Measurements from ENCODE around the gene IFITM1.
"Not testable (repeated sequence)": the region's sequence is repeated elsewhere in the genome, so short reads cannot be mapped to it uniquely, and the experiment has no call there.

IFITM1 gene

DNA sequence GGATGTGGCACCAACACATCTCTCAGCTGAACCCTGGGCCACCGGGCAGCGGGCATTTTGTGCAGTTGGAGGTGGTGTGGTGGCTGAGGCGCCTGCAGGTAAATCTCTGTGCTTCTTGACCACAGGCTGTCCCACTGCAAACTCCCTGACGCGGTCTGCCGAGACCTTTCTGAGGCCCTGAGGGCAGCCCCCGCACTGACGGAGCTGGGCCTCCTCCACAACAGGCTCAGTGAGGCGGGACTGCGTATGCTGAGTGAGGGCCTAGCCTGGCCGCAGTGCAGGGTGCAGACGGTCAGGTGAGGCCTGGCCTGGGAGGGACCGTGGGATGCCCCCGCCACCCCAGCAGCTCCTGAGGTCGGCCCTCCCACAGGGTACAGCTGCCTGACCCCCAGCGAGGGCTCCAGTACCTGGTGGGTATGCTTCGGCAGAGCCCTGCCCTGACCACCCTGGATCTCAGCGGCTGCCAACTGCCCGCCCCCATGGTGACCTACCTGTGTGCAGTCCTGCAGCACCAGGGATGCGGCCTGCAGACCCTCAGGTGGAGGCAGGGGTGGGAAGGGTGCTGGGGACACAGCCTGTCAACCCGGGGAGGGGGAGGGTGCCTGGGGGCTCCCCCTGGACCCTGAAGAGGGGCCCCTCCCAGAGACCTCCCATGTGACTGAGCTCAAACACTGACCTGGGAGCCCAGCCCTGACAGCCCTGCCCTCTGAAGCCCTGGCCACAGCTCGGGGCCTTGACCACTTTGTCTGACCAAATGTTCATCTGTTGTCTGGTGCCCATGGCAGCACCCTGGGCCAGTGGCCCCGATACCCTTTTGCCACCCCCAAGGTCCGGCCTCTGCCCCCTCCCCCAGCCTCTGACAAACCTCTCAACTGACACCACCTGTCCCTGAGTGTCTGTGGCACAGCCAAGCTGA, 29.5 kb upstream of the IFITM1 start:
- TF ChIP-seq, protein P1, sequence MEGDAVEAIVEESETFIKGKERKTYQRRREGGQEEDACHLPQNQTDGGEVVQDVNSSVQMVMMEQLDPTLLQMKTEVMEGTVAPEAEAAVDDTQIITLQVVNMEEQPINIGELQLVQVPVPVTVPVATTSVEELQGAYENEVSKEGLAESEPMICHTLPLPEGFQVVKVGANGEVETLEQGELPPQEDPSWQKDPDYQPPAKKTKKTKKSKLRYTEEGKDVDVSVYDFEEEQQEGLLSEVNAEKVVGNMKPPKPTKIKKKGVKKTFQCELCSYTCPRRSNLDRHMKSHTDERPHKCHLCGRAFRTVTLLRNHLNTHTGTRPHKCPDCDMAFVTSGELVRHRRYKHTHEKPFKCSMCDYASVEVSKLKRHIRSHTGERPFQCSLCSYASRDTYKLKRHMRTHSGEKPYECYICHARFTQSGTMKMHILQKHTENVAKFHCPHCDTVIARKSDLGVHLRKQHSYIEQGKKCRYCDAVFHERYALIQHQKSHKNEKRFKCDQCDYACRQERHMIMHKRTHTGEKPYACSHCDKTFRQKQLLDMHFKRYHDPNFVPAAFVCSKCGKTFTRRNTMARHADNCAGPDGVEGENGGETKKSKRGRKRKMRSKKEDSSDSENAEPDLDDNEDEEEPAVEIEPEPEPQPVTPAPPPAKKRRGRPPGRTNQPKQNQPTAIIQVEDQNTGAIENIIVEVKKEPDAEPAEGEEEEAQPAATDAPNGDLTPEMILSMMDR (IDR thresholded peaks at IDR 0.05; ENCODE audit: insufficient read depth, low read depth, low read length, missing control alignments), result no peak
- no peak for DNase-seq (ENCODE audit: low read depth)
- no peak overlapping the region for H3K4me3 ChIP-seq (ENCODE audit: low read length)

DNA sequence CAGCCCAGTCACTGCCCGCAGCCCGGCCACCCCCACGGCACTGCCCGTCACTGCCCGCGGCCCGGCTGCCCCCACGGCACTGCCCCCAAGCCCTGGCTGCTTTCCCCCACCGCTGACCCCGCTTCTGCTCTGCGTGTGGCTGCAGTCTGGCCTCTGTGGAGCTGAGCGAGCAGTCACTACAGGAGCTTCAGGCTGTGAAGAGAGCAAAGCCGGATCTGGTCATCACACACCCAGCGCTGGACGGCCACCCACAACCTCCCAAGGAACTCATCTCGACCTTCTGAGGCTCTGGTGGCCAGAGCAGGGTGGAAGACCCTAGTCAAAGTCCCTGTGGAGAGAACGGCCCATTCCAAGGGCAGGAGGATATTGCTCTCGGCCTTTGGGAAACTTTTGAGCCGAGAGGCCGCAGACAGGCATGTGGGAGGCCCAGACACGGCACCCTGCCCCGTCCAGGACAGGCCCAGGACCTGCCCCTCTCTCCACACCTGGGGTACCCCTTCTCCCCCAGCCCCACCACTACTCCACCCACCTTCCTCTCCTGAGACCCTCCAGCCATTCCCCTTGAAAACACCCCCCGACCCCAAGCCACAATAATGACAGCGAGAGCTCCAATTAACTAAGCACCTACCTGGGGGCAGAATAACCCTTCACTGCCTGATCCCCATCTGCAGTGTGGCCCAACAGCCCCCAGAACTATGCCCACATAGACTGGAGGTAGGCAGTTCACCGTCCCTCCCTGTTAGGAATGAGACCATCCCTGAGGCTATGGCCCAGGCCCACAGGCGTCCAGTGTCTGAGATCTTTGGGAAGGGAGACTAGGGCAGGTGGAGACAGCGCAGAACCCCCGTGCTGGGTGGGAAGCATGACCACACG, 28.6 kb upstream of the IFITM1 start:
- no peak for DNase-seq (ENCODE audit: low read depth)
- TF ChIP-seq, protein P1 (IDR thresholded peaks at IDR 0.05; ENCODE audit: insufficient read depth, low read depth, low read length, missing control alignments), result no peak
- H3K4me3 ChIP-seq (ENCODE audit: low read length), result no peak overlapping the region

DNA sequence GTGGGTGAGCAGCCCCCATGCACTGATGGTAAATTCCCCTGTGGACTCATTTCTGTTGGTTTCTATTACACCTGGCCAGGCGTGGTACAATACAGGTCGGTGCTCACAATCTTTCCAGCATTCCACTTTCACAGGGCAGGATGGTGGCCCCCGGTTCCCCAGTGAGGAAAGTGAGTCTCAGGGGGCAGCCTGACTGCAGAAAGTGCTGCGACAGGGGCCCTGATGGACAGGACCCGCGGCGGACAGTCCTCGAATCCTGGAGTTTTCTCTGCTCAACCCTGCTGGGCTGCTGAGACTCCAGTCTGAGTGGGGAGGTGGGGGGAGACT, 28.0 kb upstream of the IFITM1 start:
- TF ChIP-seq, protein P1 (IDR thresholded peaks at IDR 0.05; ENCODE audit: insufficient read depth, low read depth, low read length, missing control alignments), result no peak
- no peak for DNase-seq (ENCODE audit: low read depth)
- no peak overlapping the region for H3K4me3 ChIP-seq (ENCODE audit: low read length)

DNA sequence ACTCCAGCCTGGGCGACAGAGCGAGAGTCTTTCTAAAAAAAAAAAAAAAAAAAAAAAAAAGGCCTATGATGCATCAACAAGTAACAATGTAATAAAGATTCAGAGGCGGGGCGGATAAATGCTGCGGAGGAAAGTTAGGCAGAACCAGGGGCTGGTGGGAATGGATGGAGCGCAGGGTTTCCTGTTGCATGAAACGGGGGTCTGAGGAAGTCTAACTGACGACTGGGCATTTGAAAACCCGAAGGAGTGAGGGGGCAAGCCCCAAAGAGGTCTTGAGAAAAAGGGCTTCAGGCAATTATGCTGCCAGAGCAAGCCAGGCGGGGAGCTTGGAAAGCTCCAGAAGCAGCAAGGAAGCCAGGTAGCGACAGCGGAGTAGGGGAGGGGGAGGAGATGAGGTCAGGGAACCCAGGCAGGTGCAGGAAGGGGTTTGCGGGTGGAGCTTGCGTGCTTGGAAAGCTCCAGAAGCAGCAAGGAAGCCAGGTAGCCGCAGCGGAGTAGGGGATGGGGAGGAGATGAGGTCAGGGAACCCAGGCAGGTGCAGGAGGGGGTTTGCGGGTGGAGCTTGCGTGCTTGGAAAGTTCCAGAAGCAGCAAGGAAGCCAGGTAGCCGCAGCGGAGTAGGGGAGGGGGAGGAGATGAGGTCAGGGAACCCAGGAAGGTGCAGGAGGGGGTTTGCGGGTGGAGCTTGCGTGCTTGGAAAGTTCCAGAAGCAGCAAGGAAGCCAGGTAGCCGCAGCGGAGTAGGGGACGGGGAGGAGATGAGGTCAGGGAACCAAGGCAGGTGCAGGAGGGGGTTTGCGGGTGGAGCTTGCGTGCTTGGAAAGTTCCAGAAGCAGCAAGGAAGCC, 26.6 kb upstream of the IFITM1 start:
- not testable (repeated sequence) for DNase-seq (ENCODE audit: low read depth); H3K4me3 ChIP-seq (ENCODE audit: low read length)

DNA sequence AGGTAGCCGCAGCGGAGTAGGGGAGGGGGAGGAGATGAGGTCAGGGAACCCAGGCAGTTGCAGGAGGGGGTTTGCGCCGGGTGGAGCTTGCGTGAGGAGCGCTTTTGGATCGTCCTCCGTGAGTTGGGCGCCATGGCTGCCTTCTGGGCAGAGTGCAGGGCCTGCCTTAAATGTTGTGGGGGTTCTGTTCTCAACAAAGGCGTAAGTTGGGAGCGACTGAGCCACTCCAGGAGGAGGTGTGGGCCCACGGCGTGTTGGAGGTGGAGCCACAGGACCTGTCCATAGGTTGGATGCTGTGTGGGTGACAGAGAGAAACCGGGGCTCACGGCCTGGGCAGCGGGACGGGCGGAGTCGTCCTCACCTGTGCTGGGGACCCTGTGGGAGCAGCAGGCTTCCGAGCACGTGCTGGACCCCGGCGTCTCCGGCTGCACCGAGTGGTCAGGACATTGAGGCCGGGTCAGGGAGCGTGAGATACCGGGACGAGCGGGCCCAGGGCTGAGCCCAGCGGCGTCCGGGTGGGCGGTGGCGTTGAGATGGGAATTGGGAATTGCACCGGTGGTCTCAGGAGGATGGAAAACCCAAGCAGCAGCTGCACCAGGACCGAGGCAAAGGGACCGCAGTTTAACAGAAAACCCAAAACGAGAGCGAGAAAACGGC, 25.9 kb upstream of the IFITM1 start:
- DNase-seq (ENCODE audit: low read depth), result no peak
- TF ChIP-seq, protein P1 (IDR thresholded peaks at IDR 0.05; ENCODE audit: insufficient read depth, low read depth, low read length, missing control alignments), result no peak
- peak overlapping the region; percentile 52 for H3K4me3 ChIP-seq (ENCODE audit: low read length)

DNA sequence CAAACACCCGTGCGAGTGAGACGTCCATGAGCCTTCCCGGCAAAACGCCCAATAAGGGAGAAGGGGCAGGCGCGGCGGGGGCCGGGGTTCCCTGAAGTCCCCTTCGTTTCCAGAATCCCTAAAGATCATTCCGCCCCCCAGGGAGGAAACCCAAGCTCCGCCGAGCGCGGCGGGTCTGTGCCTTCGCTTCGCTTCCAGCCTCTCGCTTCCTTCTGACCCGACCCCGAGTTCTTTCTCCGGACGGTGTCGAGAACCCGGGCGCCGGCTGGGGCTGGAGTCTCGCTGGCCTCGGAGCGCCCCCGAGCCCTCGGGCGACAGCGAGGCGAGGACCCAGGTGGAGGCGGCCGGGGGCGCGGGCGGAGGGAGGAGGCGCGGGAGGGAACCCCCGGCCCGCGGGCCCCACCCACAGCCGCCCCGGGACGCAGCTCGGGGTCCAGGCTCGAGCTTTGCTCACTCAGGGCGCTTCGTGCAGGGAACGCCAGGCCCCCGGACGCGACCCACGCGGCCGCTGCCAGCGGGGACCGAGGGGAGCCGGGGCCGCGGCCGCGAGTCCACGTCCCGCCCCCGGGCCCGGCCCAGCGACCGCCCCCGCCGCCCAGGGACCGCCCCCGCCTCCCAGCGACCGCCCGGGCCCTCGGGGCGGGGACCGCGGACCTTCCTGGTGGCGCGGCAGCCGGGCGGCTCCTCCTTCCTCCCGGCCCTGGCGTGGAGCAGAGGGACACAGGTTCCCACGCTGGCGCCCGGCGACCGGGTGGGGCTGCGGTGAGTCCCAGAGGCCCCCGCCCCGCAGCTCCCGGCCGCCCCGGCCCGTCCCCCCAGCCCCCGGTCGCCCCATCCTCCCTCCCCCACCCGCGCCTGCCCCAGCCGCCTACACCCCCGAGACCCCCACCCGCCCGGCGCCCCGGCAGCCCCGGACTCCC, 25.1 kb upstream of the IFITM1 start, which contains the start of gene PGGHG:
Gene PGGHG, plus strand, starts transcription at position 649 of the 920 bp plus-strand sequence. CDS start 691 bp downstream, outside the sequence.
- TF ChIP-seq, protein P1 (IDR thresholded peaks at IDR 0.05; ENCODE audit: insufficient read depth, low read depth, low read length, missing control alignments), result no peak
- H3K4me3 ChIP-seq (ENCODE audit: low read length), result peak within 1 kb of the TSS; percentile 52
- DNase-seq (ENCODE audit: low read depth), result peak; percentile 23

Measured in epithelial cell of esophagus (primary cell).